ENCODE measurements around the gene MRPS18A.
"Not testable (repeated sequence)": the region's sequence is repeated elsewhere in the genome, so short reads cannot be mapped to it uniquely, and the experiment has no call there.

Gene MRPS18A

DNA sequence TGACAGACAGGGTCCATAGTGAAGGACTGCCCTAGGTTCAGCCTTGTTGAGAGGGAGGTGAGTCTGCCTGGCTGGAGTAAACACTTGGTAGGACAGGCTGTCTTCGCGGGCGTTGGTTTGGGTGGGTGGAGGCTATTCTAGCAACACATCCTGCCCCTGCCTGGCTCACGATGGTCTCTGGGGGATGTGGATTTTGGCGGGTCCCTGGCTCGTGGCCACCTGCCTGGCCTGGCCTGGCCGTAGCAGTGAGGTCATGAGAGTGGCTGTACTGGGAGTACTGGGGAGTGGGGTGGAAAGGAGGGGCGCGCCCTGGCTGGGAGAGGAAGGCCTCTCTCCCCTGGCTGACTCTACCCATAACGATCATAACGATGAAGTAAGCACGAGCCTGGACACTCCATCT lies 30.2 kb upstream of the MRPS18A start:
- no peak for DNase-seq (ENCODE audit: low read depth in 4 of 4, low spot score in 1 of 4)

DNA sequence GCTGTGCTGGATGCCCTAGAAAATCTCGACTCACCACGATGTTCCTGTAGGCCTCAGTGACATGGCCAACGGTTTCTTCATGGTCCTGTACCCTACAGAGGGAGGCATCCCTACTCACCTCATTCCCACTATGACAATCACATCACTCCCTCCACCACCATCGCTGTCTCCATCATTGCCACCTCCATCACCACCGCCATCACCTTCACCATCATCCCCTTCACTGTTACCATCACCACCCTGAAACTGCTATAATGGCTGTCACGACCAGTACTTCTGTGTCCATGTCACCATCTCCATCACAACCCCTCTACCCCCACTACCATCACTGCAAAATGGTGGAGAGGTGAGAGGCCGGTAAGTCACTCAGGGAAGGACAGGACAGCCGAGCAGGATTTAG lies 29.8 kb upstream of the MRPS18A start:
- no peak for DNase-seq (ENCODE audit: low read depth in 4 of 4, low spot score in 1 of 4)

DNA sequence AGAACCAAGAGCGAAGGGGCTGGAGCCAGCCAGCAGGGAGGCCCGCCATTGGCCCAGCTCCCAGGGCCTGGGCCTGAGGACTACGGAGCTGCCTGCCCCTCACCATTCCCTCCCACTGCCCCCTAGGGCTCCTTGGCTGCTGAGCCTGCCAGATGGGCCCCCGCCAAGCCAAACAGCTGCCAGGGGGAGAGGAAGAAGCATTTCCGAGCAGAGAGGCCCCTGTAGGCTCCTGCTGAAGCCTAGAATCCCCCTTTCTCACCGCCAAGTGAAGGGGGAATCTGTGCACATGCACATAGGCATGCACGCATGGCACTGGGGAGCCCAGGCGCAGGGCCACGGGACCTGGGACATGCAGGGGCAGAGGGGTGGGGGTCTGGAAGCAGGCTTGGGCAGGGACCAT lies 28.5 kb upstream of the MRPS18A start:
- DNase-seq (ENCODE audit: low read depth in 4 of 4, low spot score in 1 of 4) = no peak

GRCh38 chr6:43715056-43715788 lies 27.6 kb upstream of the MRPS18A start:
- DNase-seq (ENCODE audit: low read depth in 4 of 4, low spot score in 1 of 4) = no peak

DNA sequence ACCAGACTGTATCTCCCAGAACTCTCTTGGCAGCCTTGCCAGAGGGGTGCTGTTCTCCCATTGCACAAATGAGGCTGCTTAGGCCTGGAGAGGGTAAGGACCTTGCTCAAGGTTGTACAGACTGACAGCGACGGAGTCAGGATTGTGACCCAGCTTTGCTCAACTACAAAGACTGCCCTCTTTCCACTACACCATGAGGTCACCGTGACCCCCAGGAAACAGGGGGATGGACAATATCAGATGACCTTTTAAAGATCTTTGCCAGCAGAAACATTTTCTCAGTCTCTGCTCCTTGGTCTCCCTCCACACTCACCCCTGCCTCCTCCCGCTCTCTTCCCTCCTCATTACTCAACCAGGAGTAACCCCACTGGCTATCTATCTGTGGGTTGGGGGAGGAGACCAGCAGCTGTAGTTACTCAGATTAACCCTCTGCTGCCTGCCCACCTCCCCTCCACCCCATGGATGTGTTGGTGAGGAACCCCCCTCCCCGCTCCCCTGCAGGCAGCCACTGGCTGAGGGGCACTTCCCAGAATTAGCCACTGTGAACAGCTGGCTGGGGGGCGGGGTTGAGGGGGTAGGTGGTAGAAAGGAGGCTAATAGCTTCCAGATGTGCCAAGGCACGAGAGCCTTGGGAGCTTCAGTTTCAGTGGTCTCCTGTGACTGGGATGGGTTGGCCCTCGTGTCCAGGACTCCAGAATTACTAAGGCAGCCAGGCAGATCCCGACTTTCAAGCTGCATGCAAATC lies 26.9 kb upstream of the MRPS18A start:
- no peak for DNase-seq (ENCODE audit: low read depth in 4 of 4, low spot score in 1 of 4)

DNA sequence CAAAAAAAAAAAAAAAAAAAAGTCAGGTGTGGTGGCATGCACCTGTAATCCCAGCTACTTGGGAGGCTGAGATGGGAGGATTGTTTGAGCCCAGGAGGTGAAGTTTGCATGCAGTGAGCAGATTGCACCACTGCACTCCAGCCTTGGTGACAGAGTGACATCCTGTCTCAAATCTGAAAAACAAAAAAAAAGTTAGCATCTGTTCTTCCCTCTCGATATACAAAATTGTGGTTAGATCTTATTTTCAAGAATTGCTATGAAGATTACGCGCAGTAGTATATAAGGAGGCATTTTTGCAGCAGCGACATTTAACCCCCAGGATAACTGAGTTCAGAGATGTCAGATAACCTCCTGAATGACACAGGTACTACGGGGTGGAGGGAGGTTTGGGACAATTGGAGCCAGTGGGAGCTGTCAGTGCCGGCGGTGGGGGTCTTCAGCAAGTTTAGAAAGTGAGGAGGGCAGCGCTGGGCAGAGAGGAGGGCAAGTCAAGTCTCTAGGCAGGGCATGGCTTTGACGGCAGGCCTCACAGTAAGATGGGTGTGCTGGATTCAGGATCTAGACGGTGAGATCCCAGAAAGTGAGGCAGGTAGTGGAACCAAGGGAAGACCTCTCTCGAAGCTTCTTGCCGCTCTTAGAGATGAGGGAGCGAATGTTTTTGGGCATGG lies 26.2 kb upstream of the MRPS18A start:
- DNase-seq (ENCODE audit: low read depth in 4 of 4, low spot score in 1 of 4) = no peak

DNA sequence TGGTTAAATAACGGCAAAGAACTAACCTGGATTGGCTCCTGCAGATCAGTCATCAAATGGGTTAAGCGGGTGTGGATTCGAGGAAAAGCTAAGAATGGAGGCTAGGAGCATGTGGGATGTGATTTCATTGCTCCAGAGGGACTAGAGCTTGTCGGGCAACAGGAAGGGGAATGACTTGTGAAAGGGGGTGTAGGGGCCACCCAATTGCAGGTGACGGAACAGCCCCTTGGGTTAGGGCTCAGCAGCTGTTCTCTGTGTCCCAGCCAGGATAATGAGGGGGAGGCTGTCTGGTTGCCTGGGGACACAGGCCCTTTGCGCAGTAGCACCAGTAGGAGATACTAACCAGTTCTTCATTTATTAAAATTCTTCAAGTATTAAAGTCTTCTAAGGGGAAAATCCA lies 25.0 kb upstream of the MRPS18A start:
- no peak for DNase-seq (ENCODE audit: low read depth in 4 of 4, low spot score in 1 of 4)

GRCh38 chr6:43710576-43710975 lies 23.0 kb upstream of the MRPS18A start:
- no peak for DNase-seq (ENCODE audit: low read depth in 4 of 4, low spot score in 1 of 4)

DNA sequence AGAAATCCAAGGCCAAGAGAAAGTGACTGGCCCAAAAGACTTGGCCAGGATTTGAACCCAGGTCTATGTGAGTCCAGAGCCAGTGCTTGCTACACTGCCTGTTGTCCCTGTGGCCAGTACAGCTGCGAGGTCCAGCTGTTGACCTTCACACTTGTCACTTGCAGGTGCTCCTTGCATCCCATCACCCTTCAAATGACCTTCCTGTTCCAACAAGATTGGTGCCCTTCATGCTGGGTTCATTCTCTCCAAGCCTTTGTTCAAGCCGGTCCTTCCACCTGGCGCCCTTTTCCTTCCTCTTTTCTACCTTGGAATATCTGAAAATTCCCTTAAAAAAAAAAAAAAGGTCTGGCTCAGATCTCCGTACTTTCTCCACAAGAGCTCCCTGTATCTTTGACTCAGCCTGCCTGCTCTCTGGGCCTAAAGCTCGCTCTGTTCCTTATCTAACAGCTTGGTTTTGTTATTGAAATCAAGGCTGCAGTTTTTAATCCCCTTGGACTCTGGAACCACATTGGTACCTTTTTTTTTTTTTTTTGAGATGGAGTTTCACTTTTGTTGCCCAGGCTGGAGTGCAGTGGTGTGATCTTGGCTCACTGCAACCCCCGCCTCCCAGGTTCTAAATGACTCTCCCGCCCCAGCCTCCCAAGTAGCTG lies 22.2 kb upstream of the MRPS18A start:
- DNase-seq (ENCODE audit: low read depth in 4 of 4, low spot score in 1 of 4) = no peak

DNA sequence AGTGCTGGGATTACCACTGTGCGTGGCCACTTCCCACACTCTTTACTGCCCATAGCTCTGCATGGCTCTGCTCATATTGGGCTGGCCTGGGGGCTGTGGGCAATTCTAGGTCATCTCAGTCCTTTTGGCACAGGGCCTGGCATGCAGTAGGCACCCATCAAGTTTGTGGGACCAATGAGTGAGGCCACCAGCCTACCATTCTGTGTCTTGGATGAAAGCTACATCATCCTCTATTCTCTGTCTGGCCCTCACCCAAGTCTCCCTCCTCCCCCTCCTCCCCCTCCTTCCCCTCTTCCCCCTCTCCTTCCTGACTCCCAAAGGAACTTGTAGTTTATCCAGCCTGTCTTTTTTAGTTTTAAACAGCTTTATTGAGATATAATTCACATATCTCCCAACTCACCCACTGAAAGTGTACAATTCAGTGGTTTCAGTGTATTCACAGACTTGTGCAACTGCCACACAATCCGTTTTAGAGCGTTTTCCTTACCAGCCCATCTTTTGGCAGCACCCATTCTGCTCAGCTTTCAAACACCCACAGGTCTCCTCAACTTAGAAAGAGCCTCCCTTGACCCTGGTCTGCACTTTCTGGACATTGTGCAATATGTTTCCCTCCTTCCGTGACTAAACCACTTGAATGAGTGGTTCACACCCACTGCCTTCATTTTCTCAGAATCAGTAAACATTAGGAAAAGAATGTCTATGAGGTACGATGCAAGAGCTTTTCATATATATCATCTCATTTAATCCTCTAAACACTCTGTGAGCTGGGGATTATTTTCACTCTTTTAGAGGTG lies 21.5 kb upstream of the MRPS18A start:
- DNase-seq (ENCODE audit: low read depth in 4 of 4, low spot score in 1 of 4) = no peak

DNA sequence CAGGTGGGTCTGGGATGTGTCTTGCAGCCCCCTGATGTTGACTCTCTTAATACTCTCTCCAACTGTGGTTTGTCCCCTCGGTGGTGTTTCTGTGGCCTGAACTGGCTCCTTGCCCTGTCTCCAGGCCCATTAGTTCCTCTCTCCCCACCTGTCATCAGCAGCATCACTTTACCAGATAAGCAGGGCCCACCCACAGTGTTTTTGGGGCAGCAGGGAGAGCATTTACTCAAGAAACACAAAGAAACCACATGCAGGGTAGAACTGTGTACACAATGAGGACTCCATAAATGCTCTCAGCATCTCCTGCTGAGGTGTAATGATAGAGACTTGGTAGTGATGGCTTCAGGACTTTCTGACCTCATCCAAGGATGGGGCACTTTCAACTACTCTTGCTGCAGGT lies 20.2 kb upstream of the MRPS18A start:
- DNase-seq (ENCODE audit: low read depth in 4 of 4, low spot score in 1 of 4) = no peak

GRCh38 chr6:43707269-43707668 lies 19.7 kb upstream of the MRPS18A start:
- DNase-seq (ENCODE audit: low read depth in 4 of 4, low spot score in 1 of 4) = no peak

DNA sequence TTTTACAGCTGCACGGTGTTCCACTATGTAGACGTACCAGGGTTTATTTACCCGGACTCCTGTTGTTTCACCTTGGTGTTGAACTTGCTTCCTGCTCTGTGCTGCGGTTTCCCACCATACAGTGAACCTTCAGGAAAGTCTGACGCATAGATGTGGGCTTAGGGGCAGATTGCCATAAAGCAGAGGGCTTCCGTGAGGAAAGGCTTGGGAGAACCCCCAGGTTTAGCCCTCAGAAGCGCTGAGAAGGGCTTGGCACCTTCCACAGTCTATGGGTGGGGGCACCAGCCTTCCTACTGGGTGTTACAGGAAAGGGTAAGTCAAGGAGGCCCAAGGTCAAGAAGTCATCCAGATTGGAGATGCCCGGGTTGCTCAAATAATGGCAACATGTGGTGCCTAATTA lies 19.2 kb upstream of the MRPS18A start:
- DNase-seq (ENCODE audit: low read depth in 4 of 4, low spot score in 1 of 4) = no peak

GRCh38 chr6:43705996-43706395 lies 18.4 kb upstream of the MRPS18A start:
- no peak for DNase-seq (ENCODE audit: low read depth in 4 of 4, low spot score in 1 of 4)

- DNase-seq (ENCODE audit: low read depth in 4 of 4, low spot score in 1 of 4) = no peak
Measured at GRCh38 chr6:43703512-43704429, 16.2 kb upstream of the MRPS18A start.

GRCh38 chr6:43702534-43703440 lies 15.2 kb upstream of the MRPS18A start:
- no peak for DNase-seq (ENCODE audit: low read depth in 4 of 4, low spot score in 1 of 4)

- DNase-seq (ENCODE audit: low read depth in 4 of 4, low spot score in 1 of 4) = no peak
Measured at GRCh38 chr6:43702171-43702533, 14.6 kb upstream of the MRPS18A start.

GRCh38 chr6:43700939-43701560 lies 13.5 kb upstream of the MRPS18A start:
- not testable (repeated sequence) for DNase-seq (ENCODE audit: low read depth in 4 of 4, low spot score in 1 of 4)

Measured in stimulated activated CD4-positive, alpha-beta T cell treated with anti-CD3 and anti-CD28 coated beads, Interleukin-1b, Interleukin-23, amount 100 ng/mL, for 24 hours (primary cell).